DMS79 treated with DMSO at 0.1 percent for 48 hours (cell line): ENCODE data around the gene CUL1.

Source experiments
- DNase-seq: peaks from one replicate; lab custom pipeline; 2025; lab: John Stamatoyannopoulos, UW

CUL1 gene

DNA sequence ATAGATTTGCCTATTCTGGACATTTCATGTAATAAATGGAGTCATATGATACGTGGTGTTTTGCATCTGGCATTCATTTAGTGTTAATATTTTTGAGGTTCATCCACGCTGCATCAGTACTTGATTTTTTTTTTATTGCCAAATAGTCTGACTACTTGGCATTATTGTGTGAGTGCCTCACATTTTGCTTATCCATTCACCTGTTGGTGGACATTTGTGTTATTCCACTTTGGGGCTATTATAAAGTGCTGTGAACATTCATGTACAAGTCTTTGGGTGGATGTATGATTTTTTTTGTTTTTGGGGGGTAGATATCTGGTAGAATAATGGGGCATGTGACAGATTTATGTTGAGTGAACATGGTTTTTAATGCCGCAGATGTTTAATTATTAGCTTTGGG is 19.7 kb downstream of the CUL1 start:
- no peak for DNase-seq

- DNase-seq = no peak
Observed at GRCh38 chr7:148719753-148720152, 21.1 kb downstream of the CUL1 start.

- no peak for DNase-seq
Observed at GRCh38 chr7:148720472-148720871, 21.8 kb downstream of the CUL1 start.

DNA sequence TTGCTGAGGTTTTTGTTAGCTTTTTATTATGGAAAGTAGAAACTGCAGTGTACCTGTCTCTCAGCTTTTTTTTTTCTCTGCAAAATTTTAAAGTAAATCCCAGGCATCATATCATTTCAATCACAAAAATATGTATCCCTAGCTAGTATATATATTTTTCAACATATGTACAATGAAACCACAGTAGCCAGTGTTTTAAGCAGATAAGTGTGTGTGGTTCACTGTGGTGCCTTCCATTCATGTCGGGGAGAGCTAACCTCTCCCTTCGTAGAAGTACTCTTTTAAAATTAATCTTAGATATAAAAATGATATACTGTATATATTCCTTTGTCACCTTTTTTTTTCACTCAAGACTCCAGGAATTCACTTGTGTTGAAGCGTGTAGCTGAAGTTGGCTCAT is 22.7 kb downstream of the CUL1 start:
- no peak for DNase-seq

GRCh38 chr7:148722340-148723165 is 23.9 kb downstream of the CUL1 start:
- no peak for DNase-seq

- DNase-seq = no peak
Observed at GRCh38 chr7:148723166-148723559, 24.5 kb downstream of the CUL1 start.

DNA sequence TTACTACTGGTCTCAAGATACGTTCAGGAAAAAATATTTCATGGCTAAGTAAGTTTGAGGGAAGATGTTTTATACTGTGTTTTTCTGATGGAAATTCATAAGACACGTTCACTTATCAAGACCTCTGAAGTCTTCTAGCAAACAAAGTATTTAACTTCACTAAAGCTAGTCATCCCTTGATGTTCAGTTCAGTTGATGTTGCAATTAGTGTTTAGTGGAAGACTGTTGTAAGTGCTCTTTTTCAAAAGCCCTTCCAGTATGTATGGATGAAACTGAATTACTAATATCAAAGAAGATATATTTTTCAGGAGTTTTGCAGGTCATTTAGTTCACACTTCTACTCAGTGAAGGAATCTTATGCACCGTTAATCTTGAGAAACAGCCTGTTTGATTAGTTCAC is 25.1 kb downstream of the CUL1 start:
- no peak for DNase-seq

DNA sequence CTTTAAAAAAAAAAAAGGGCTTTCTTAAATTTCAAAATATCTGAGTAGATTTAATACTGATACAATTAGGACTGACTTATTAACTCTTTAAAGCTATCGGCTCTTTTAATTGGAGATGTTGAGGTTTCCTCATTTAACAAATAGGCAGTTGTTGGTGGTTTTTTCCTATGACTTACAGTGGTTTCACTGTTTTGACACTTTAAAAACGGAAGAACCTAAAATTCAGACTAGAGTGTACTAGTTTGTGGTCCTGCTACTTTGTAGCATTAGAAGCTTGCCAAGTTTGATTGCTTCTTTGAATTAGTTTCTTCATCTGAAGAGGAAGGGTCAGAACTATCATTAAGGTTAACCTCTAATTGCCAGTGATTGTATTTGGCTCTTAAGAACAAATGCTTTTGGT is 27.7 kb downstream of the CUL1 start:
- no peak for DNase-seq

DNA sequence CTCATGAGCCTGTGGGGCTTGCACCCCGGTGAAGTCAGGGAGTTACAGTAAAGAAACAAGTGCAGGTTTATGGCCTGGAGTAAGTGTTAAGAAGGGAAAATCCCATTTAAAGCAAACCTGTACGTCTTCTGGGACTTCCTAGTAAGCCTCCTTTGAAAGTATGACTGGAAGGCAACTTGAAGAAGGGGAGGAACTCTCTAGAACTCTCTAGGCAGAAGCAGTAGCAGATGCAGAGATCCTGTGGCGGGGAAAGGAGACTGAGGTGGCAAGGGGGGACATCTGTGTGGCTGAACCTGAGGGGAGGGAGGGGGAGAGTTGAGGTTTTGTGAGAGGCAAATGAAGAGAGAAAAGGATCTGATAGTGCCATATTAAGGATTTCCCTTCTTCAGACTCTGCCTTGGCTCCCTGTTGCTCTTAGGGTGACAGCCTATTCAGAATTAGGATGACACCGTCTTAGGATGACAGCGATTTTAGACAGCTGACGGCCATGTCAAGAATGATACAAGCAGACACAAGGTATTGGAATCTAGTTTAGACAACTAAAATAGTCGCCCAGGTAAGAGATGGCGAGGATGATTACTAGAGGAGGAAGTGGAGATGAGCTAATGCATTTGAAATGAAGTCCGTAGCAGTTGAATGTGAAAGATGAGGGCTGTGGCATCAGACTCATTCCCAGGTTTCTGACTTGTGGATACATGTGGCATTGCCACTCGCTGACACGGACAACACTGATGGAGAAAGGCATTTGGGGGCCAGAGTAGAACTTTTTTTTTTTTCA is 29.0 kb downstream of the CUL1 start:
- DNase-seq = no peak

- DNase-seq = no peak
Observed at GRCh38 chr7:148729984-148730733, 31.5 kb downstream of the CUL1 start.

- no peak for DNase-seq
Observed at GRCh38 chr7:148732862-148733261, 34.2 kb downstream of the CUL1 start.

GRCh38 chr7:148733496-148733895 is 34.8 kb downstream of the CUL1 start:
- DNase-seq = no peak

- DNase-seq = no peak
Observed at GRCh38 chr7:148735141-148735540, 36.4 kb downstream of the CUL1 start.

- no peak for DNase-seq
Observed at GRCh38 chr7:148735967-148736366, 37.3 kb downstream of the CUL1 start.

DNA sequence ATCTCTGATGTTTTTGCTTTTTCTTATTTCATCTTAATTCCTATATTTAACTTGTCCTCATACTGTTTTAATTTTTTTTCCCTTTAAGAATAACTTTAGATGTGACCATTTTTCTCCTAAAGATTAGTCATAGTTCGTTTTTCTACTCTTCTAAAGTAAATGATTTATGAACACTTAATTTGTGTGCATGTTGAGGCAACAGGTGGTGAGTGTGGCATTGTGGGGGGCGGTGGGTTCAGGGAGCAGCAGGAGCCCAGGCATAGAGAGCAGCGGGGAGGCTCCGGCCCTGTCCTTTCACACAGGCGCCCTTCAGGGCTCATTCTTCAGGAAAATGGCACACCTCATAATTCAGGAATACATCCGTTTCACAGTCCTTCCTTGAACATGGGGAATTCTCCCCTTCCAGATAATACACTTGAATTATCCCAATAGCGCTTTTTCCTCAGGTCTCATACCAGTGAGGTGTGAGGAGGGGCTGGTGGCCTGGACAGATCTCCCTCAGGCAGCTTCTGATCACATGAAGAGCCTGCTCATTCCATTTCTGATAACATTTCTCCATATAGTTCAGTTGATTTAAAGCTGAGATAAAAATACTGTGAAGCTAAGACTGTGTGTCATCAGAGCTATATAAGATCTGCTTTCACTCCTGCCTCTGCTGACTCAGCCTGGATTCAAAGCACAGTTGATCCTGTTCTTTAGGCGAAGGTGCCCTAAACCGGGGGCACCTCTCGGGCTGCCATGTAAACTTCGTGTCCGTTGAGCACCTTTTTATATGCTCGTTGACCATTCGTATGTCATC is 40.2 kb downstream of the CUL1 start:
- no peak for DNase-seq

DNA sequence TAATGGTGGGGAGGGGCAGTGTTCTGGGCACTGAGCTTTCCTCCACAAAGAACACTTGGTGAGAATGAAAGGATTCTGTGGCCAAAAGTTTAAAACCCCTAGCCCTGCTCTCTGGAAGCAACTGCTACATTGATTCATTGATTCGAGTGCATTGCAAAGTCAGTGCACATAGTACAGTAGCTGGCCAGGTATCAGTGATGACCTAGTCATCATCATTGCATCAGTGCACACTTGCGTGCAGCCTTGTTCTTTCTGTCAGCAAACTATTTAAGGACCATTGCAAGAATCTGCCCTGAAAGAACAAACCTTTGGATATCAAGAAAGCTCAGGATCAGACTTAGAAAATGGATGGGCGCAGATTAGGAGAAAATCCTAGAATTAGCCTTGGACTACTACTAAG is 47.4 kb downstream of the CUL1 start:
- DNase-seq = no peak

GRCh38 chr7:148747274-148747673 is 48.6 kb downstream of the CUL1 start:
- no peak for DNase-seq

DNA sequence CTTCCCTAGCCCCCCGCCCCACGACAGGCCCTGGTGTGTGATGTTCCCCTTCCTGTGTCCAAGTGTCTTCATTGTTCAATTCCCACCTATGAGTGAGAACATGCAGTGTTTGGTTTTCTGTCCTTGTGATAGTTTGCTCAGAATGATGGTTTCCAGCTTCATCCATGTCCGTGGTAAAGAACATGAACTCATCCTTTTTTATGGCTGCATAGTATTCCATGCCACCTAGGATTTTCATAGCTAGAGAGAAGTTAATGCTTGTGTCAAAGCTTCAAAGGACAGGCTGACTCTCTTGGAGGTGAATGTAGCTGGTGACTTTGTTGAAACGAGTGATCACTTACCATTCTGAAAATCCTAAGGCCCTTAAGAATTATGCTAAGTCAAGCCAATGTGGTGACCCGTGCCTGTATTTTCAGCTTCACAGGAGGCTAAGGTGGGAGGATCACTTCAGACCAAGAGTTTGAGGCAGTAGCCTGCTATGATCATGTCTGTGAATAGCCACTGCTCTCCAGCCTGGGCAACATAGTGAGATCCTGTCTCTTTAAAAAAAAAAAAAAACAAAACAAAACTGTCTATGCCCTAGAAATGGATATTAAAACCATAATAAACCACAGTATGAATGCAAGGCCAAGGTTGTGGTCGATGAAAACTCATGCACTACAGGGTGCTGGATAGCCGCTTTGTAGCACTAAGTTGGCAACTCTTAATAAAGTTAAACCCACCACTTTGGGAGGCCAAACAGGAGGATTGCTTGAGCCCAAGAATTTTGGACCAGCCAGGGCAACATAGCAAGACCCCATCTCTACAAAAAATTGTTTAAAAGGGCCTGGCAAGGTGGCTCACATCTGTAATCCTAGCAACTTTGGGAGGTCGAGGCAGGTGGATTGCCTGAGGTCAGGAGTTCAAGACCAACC is 52.0 kb downstream of the CUL1 start:
- DNase-seq = no peak

- DNase-seq = no peak
Observed at GRCh38 chr7:148753224-148753623, 54.5 kb downstream of the CUL1 start.

DNA sequence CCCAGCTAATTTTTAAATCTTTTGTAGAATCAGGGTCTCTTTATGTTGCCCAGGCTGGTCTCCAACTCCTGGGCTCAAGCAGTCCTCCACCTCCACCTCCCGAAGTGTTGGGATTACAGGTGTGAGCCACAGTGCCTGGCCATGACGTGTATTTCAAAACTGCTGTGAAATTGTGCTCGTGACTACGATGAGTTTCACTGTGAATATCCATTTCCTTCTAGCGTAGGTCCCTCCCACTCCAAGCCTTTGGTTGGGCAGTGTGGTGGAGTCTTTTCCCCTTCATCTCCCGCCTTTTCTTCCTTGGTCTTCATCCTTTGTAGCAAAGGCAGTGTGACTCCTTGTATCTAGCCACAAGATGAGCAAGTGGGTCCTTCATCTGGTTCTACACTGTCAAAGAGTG is 56.2 kb downstream of the CUL1 start:
- DNase-seq = no peak
